ENCODE data around the gene C1GALT1. TPM values are rescaled to one million over a fixed set of nuclear protein-coding genes. Genes with fewer than 3 reads are reported as not detected.

The C1GALT1 gene
- total and polyA plus RNA-seq, 2 experiments from 2014 or later = 38.7 to 71.8 TPM

GRCh38 chr7:7272294-7272693 lies 90.0 kb downstream of the C1GALT1 start:
- H3K36me3 ChIP-seq (replicated peaks; ENCODE audit: insufficient read depth, low read depth) = no peaks in the 10 kb centered on the region
- H3K9me2 ChIP-seq (replicated peaks; ENCODE audit: insufficient read depth) = no peaks in the 10 kb centered on the region
- no peak overlapping the region for H2AFZ ChIP-seq
- no peak overlapping the region for H3K4me3 ChIP-seq
- TF ChIP-seq EZH2phosphoT487 (IDR thresholded peaks at IDR 0.05; ENCODE audit: low read depth, severe bottlenecking, unreplicated experiment) (no peak), CTCF (IDR thresholded peaks at IDR 0.05; ENCODE audit: poor library complexity) (no peak), EZH2 (IDR thresholded peaks at IDR 0.05; ENCODE audit: borderline replicate concordance) (no peak)
- no peak overlapping the region for H3K27ac ChIP-seq
- no peaks in the 10 kb centered on the region for H3K27me3 ChIP-seq
- WGBS (ENCODE audit: low lambda C conversion rate, missing lambda C conversion rate) = 95% methylated on average over 1 of the region's 1 CpG
- H3K4me1 ChIP-seq (ENCODE audit: insufficient read depth) = no peaks in the 10 kb centered on the region
- H3K9me3 ChIP-seq (ENCODE audit: low read depth) = no peaks in the 10 kb centered on the region
- no peak for DNase-seq (ENCODE audit: low spot score)
- H3K79me2 ChIP-seq = no peaks in the 10 kb centered on the region
- H4K20me1 ChIP-seq (ENCODE audit: insufficient read depth, poor library complexity, severe bottlenecking) = no peaks in the 10 kb centered on the region
- H3K4me2 ChIP-seq = no peak overlapping the region

- Histone ChIP-seq H4K20me1 (ENCODE audit: insufficient read depth, poor library complexity, severe bottlenecking) (no peaks in the 10 kb centered on the region), H3K9me3 (ENCODE audit: low read depth) (no peaks in the 10 kb centered on the region), H3K4me3 (no peak overlapping the region), H2AFZ (no peak overlapping the region), H3K4me1 (ENCODE audit: insufficient read depth) (no peaks in the 10 kb centered on the region), H3K27ac (no peak overlapping the region), H3K36me3 (replicated peaks; ENCODE audit: insufficient read depth, low read depth) (no peaks in the 10 kb centered on the region), H3K27me3 (no peaks in the 10 kb centered on the region), H3K4me2 (no peak overlapping the region), H3K79me2 (no peaks in the 10 kb centered on the region), H3K9me2 (replicated peaks; ENCODE audit: insufficient read depth) (no peaks in the 10 kb centered on the region)
- WGBS (ENCODE audit: low lambda C conversion rate, missing lambda C conversion rate) = 71% methylated on average over 3 of the region's 3 CpGs
- TF ChIP-seq EZH2 (IDR thresholded peaks at IDR 0.05; ENCODE audit: borderline replicate concordance) (no peak), CTCF (IDR thresholded peaks at IDR 0.05; ENCODE audit: poor library complexity) (no peak), EZH2phosphoT487 (IDR thresholded peaks at IDR 0.05; ENCODE audit: low read depth, severe bottlenecking, unreplicated experiment) (no peak)
- no peak for DNase-seq (ENCODE audit: low spot score)
Measured at GRCh38 chr7:7274782-7275181, 92.4 kb downstream of the C1GALT1 start.

DNA sequence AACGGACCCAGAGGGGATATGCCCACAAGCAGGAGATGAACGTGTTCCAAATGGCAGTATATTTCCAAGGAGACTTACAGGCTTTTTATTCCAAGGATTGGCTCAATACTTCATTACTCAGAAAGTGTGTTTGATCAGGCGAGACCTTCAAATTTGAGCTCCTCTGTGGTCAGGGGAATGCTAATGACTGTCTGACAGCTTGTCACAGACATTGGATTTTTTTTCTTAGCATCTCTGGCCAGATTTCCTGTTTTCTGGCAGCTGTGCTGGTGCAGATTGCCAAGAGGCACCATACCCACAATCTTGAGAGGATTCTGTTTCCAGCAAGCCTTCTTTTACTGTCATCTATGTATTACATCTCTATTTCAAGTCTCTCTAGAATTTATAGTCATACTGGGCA lies 93.8 kb downstream of the C1GALT1 start:
- no peaks in the 10 kb centered on the region for H3K36me3 ChIP-seq (replicated peaks; ENCODE audit: insufficient read depth, low read depth)
- no peaks in the 10 kb centered on the region for H3K27me3 ChIP-seq
- H3K9me2 ChIP-seq (replicated peaks; ENCODE audit: insufficient read depth) = no peaks in the 10 kb centered on the region
- no peak for DNase-seq (ENCODE audit: low spot score)
- H4K20me1 ChIP-seq (ENCODE audit: insufficient read depth, poor library complexity, severe bottlenecking) = no peaks in the 10 kb centered on the region
- H3K4me2 ChIP-seq = no peak overlapping the region
- no peak overlapping the region for H2AFZ ChIP-seq
- no peaks in the 10 kb centered on the region for H3K79me2 ChIP-seq
- H3K4me3 ChIP-seq = no peak overlapping the region
- TF ChIP-seq EZH2phosphoT487 (IDR thresholded peaks at IDR 0.05; ENCODE audit: low read depth, severe bottlenecking, unreplicated experiment) (no peak), CTCF (IDR thresholded peaks at IDR 0.05; ENCODE audit: poor library complexity) (no peak), EZH2 (IDR thresholded peaks at IDR 0.05; ENCODE audit: borderline replicate concordance) (no peak)
- no peak overlapping the region for H3K27ac ChIP-seq
- 79% methylated on average over 3 of the region's 3 CpGs for WGBS (ENCODE audit: low lambda C conversion rate, missing lambda C conversion rate)
- no peaks in the 10 kb centered on the region for H3K4me1 ChIP-seq (ENCODE audit: insufficient read depth)
- H3K9me3 ChIP-seq (ENCODE audit: low read depth) = no peaks in the 10 kb centered on the region

Data from hepatocyte (in vitro differentiated cells).